Measurements from ENCODE around the gene FAM222A.

The FAM222A gene

GRCh38 chr12:109775172-109775881 is 61.7 kb downstream of the FAM222A start:
- DNase-seq = peak; percentile 84

GRCh38 chr12:109776624-109777023 is 63.0 kb downstream of the FAM222A start:
- no peak for DNase-seq

GRCh38 chr12:109777544-109777943 is 63.9 kb downstream of the FAM222A start:
- peak; percentile 72 for DNase-seq

GRCh38 chr12:109778684-109779083 is 65.1 kb downstream of the FAM222A start:
- DNase-seq = no peak

- peak; percentile 29 for DNase-seq
Observed at GRCh38 chr12:109779382-109779781, 65.8 kb downstream of the FAM222A start.

- DNase-seq = no peak
Observed at GRCh38 chr12:109781668-109782325, 68.2 kb downstream of the FAM222A start.

GRCh38 chr12:109782326-109782703 is 68.7 kb downstream of the FAM222A start:
- DNase-seq = no peak

GRCh38 chr12:109783135-109783964 is 69.7 kb downstream of the FAM222A start:
- DNase-seq = no peak

GRCh38 chr12:109783965-109784244 is 70.3 kb downstream of the FAM222A start:
- DNase-seq = no peak

GRCh38 chr12:109785854-109786253 is 72.2 kb downstream of the FAM222A start:
- no peak for DNase-seq

- DNase-seq = no peak
Observed at GRCh38 chr12:109786799-109787198, 73.2 kb downstream of the FAM222A start.

- no peak for DNase-seq
Observed at GRCh38 chr12:109789526-109790048, 76.0 kb downstream of the FAM222A start.

- no peak for DNase-seq
Observed at GRCh38 chr12:109792992-109793391, 79.4 kb downstream of the FAM222A start.

- no peak for DNase-seq
Observed at GRCh38 chr12:109793411-109793810, 79.8 kb downstream of the FAM222A start.

GRCh38 chr12:109793826-109794501 is 80.3 kb downstream of the FAM222A start:
- no peak for DNase-seq

GRCh38 chr12:109795023-109795422 is 81.4 kb downstream of the FAM222A start:
- DNase-seq = no peak

GRCh38 chr12:109796057-109796456 is 82.4 kb downstream of the FAM222A start:
- no peak for DNase-seq

GRCh38 chr12:109797905-109798669 is 84.5 kb downstream of the FAM222A start:
- peak; percentile 74 for DNase-seq

- no peak for DNase-seq
Observed at GRCh38 chr12:109798691-109799090, 85.1 kb downstream of the FAM222A start.

- DNase-seq = no peak
Observed at GRCh38 chr12:109800536-109800935, 86.9 kb downstream of the FAM222A start.

GRCh38 chr12:109802828-109803227 is 89.2 kb downstream of the FAM222A start:
- DNase-seq = no peak

- DNase-seq = no peak
Observed at GRCh38 chr12:109803678-109804077, 90.1 kb downstream of the FAM222A start.

Data from hematopoietic multipotent progenitor cell treated with erythropoietin and hydrocortisone succinate and interleukin-3 and kit ligand, for 4 days (in vitro differentiated cells).